Measurements from ENCODE around the gene TXN2.

Gene TXN2

GRCh38 chr22:36512991-36513390 lies 31.6 kb upstream of the TXN2 start:
- Histone ChIP-seq H3K9me3 (ENCODE audit: control insufficient read depth, low read length) (no peaks in the 10 kb centered on the region), H3K23ac (ENCODE audit: low read length in 2 of 2) (no peak overlapping the region), H3K36me3 (ENCODE audit: control insufficient read depth in 1 of 2, insufficient read depth in 2 of 2, low read depth in 1 of 2, low read length in 2 of 2) (peaks cover 75 to 79% of the 10 kb centered on the region in 2 experiments), H3K4ac (ENCODE audit: low read depth in 1 of 2, low read length in 2 of 2) (no peak overlapping the region), H3K4me2 (ENCODE audit: low read length, poor library complexity, severe bottlenecking) (no peak overlapping the region), H3K4me3 (ENCODE audit: insufficient read depth in 1 of 2, low read depth in 1 of 2, low read length in 2 of 2) (no peak overlapping the region), H2BK12ac (ENCODE audit: low read length in 2 of 2) (no peak overlapping the region), H2AK5ac (ENCODE audit: low read length, severe bottlenecking) (no peak overlapping the region), H3K4me1 (ENCODE audit: control insufficient read depth, insufficient read depth, low read depth, low read length) (peaks cover 2% of the 10 kb centered on the region), H3K27ac (ENCODE audit: low read length, poor library complexity, severe bottlenecking) (no peak overlapping the region), H2BK120ac (ENCODE audit: low read depth, low read length) (no peak overlapping the region), H3K18ac (ENCODE audit: low read depth in 1 of 2, low read length in 2 of 2) (no peak overlapping the region), H3K14ac (ENCODE audit: low read length in 2 of 2) (no peak overlapping the region), H3K79me1 (replicated peaks; ENCODE audit: low read length, poor library complexity, severe bottlenecking) (peaks cover 26% of the 10 kb centered on the region), H4K91ac (ENCODE audit: low read length) (no peak overlapping the region), H3K9ac (ENCODE audit: low read length) (no peak overlapping the region), H2BK5ac (ENCODE audit: low read depth, low read length, poor library complexity, severe bottlenecking) (no peak overlapping the region), H4K8ac (ENCODE audit: low read length) (no peak overlapping the region), H3K27me3 (ENCODE audit: control insufficient read depth in 1 of 2, insufficient read depth in 1 of 2, low read length in 2 of 2) (no peaks in the 10 kb centered on the region), H2BK15ac (ENCODE audit: low read depth, poor library complexity, severe bottlenecking) (no peak overlapping the region), H2AFZ (ENCODE audit: low read depth, low read length) (no peak overlapping the region)
- WGBS: 94% methylated on average over 3 of the region's 4 CpGs
- no peak for DNase-seq

- Histone ChIP-seq H3K4me1 (ENCODE audit: control insufficient read depth, insufficient read depth, low read depth, low read length) (peaks cover 2% of the 10 kb centered on the region), H3K4me3 (ENCODE audit: insufficient read depth in 1 of 2, low read depth in 1 of 2, low read length in 2 of 2) (no peak overlapping the region), H4K91ac (ENCODE audit: low read length) (no peak overlapping the region), H2BK120ac (ENCODE audit: low read depth, low read length) (no peak overlapping the region), H3K23ac (ENCODE audit: low read length in 2 of 2) (no peak overlapping the region), H3K36me3 (ENCODE audit: control insufficient read depth in 1 of 2, insufficient read depth in 2 of 2, low read depth in 1 of 2, low read length in 2 of 2) (peaks cover 68 to 72% of the 10 kb centered on the region in 2 experiments), H3K27me3 (ENCODE audit: control insufficient read depth in 1 of 2, insufficient read depth in 1 of 2, low read length in 2 of 2) (no peaks in the 10 kb centered on the region), H2BK15ac (ENCODE audit: low read depth, poor library complexity, severe bottlenecking) (no peak overlapping the region), H3K27ac (ENCODE audit: low read length, poor library complexity, severe bottlenecking) (no peak overlapping the region), H2BK12ac (ENCODE audit: low read length in 2 of 2) (no peak overlapping the region), H3K14ac (ENCODE audit: low read length in 2 of 2) (no peak overlapping the region), H3K9ac (ENCODE audit: low read length) (no peak overlapping the region), H2BK5ac (ENCODE audit: low read depth, low read length, poor library complexity, severe bottlenecking) (no peak overlapping the region), H3K18ac (ENCODE audit: low read depth in 1 of 2, low read length in 2 of 2) (no peak overlapping the region), H3K79me1 (replicated peaks; ENCODE audit: low read length, poor library complexity, severe bottlenecking) (peaks cover 26% of the 10 kb centered on the region), H2AK5ac (ENCODE audit: low read length, severe bottlenecking) (no peak overlapping the region), H3K4ac (ENCODE audit: low read depth in 1 of 2, low read length in 2 of 2) (no peak overlapping the region), H3K9me3 (ENCODE audit: control insufficient read depth, low read length) (no peaks in the 10 kb centered on the region), H4K8ac (ENCODE audit: low read length) (no peak overlapping the region), H2AFZ (ENCODE audit: low read depth, low read length) (no peak overlapping the region), H3K4me2 (ENCODE audit: low read length, poor library complexity, severe bottlenecking) (no peak overlapping the region)
- 98% methylated on average over 8 of the region's 8 CpGs for WGBS
- no peak for DNase-seq
Observed at GRCh38 chr22:36512333-36512732, 30.9 kb upstream of the TXN2 start.

GRCh38 chr22:36510966-36511881 lies 29.8 kb upstream of the TXN2 start:
- Histone ChIP-seq H2BK120ac (ENCODE audit: low read depth, low read length) (no peak overlapping the region), H2BK15ac (ENCODE audit: low read depth, poor library complexity, severe bottlenecking) (no peak overlapping the region), H3K4me2 (ENCODE audit: low read length, poor library complexity, severe bottlenecking) (no peak overlapping the region), H3K4me1 (ENCODE audit: control insufficient read depth, insufficient read depth, low read depth, low read length) (peaks cover 12% of the 10 kb centered on the region), H3K23ac (ENCODE audit: low read length in 2 of 2) (no peak overlapping the region), H3K14ac (ENCODE audit: low read length in 2 of 2) (no peak overlapping the region), H2BK12ac (ENCODE audit: low read length in 2 of 2) (no peak overlapping the region), H3K27ac (ENCODE audit: low read length, poor library complexity, severe bottlenecking) (no peak overlapping the region), H2AFZ (ENCODE audit: low read depth, low read length) (no peak overlapping the region), H4K91ac (ENCODE audit: low read length) (no peak overlapping the region), H4K8ac (ENCODE audit: low read length) (no peak overlapping the region), H2BK5ac (ENCODE audit: low read depth, low read length, poor library complexity, severe bottlenecking) (no peak overlapping the region), H3K79me1 (replicated peaks; ENCODE audit: low read length, poor library complexity, severe bottlenecking) (peaks cover 17% of the 10 kb centered on the region), H3K36me3 (ENCODE audit: control insufficient read depth in 1 of 2, insufficient read depth in 2 of 2, low read depth in 1 of 2, low read length in 2 of 2) (peaks cover 58 to 61% of the 10 kb centered on the region in 2 experiments), H2AK5ac (ENCODE audit: low read length, severe bottlenecking) (no peak overlapping the region), H3K4me3 (ENCODE audit: insufficient read depth in 1 of 2, low read depth in 1 of 2, low read length in 2 of 2) (no peak overlapping the region), H3K9ac (ENCODE audit: low read length) (no peak overlapping the region), H3K27me3 (ENCODE audit: control insufficient read depth in 1 of 2, insufficient read depth in 1 of 2, low read length in 2 of 2) (no peaks in the 10 kb centered on the region), H3K9me3 (ENCODE audit: control insufficient read depth, low read length) (no peaks in the 10 kb centered on the region), H3K4ac (ENCODE audit: low read depth in 1 of 2, low read length in 2 of 2) (no peak overlapping the region), H3K18ac (ENCODE audit: low read depth in 1 of 2, low read length in 2 of 2) (no peak overlapping the region)
- DNase-seq: peak; percentile 72
- 72% methylated on average over 17 of the region's 17 CpGs for WGBS

GRCh38 chr22:36510384-36510783 lies 28.9 kb upstream of the TXN2 start:
- no peak overlapping the region for H4K91ac ChIP-seq (ENCODE audit: low read length)
- no peak for DNase-seq
- H3K9me3 ChIP-seq (ENCODE audit: control insufficient read depth, low read length): no peaks in the 10 kb centered on the region
- H4K8ac ChIP-seq (ENCODE audit: low read length): no peak overlapping the region
- H2BK5ac ChIP-seq (ENCODE audit: low read depth, low read length, poor library complexity, severe bottlenecking): no peak overlapping the region
- H2BK120ac ChIP-seq (ENCODE audit: low read depth, low read length): no peak overlapping the region
- peaks cover 18% of the 10 kb centered on the region for H3K4me1 ChIP-seq (ENCODE audit: control insufficient read depth, insufficient read depth, low read depth, low read length)
- no peak overlapping the region for H3K18ac ChIP-seq (ENCODE audit: low read depth in 1 of 2, low read length in 2 of 2)
- H3K9ac ChIP-seq (ENCODE audit: low read length): no peak overlapping the region
- H2AK5ac ChIP-seq (ENCODE audit: low read length, severe bottlenecking): no peak overlapping the region
- WGBS: 98% methylated on average over 3 of the region's 3 CpGs
- H3K27ac ChIP-seq (ENCODE audit: low read length, poor library complexity, severe bottlenecking): no peak overlapping the region
- no peak overlapping the region for H3K4me2 ChIP-seq (ENCODE audit: low read length, poor library complexity, severe bottlenecking)
- H3K4me3 ChIP-seq (ENCODE audit: insufficient read depth in 1 of 2, low read depth in 1 of 2, low read length in 2 of 2): no peak overlapping the region
- H2BK12ac ChIP-seq (ENCODE audit: low read length in 2 of 2): no peak overlapping the region
- H3K14ac ChIP-seq (ENCODE audit: low read length in 2 of 2): no peak overlapping the region
- H2AFZ ChIP-seq (ENCODE audit: low read depth, low read length): no peak overlapping the region
- peaks cover 53 to 58% of the 10 kb centered on the region in 2 experiments for H3K36me3 ChIP-seq (ENCODE audit: control insufficient read depth in 1 of 2, insufficient read depth in 2 of 2, low read depth in 1 of 2, low read length in 2 of 2)
- H3K27me3 ChIP-seq (ENCODE audit: control insufficient read depth in 1 of 2, insufficient read depth in 1 of 2, low read length in 2 of 2): no peaks in the 10 kb centered on the region
- peaks cover 20% of the 10 kb centered on the region for H3K79me1 ChIP-seq (replicated peaks; ENCODE audit: low read length, poor library complexity, severe bottlenecking)
- no peak overlapping the region for H2BK15ac ChIP-seq (ENCODE audit: low read depth, poor library complexity, severe bottlenecking)
- no peak overlapping the region for H3K4ac ChIP-seq (ENCODE audit: low read depth in 1 of 2, low read length in 2 of 2)
- no peak overlapping the region for H3K23ac ChIP-seq (ENCODE audit: low read length in 2 of 2)
